ENCODE measurements around the gene SKOR1.

GRCh38 chr15:67788986-67789385, 36.3 kb upstream of the SKOR1 start:
- TF ChIP-seq CTCF (IDR thresholded peaks at IDR 0.05; ENCODE audit: low read length) = no peak
- no peak for TF ChIP-seq EZH2 (IDR thresholded peaks at IDR 0.05; ENCODE audit: borderline replicate concordance, low read length)

Data from OCI-LY1 (cell line).